ACHN (cell line): ENCODE results near the gene CRYZ.
"Not testable (repeated sequence)": the region's sequence is repeated elsewhere in the genome, so short reads cannot be mapped to it uniquely, and the experiment has no call there.

ENCODE experiments used
- DNase-seq: peaks from one replicate; pipeline ENCODE4 v3.0.0-alpha.2; 2015
- in situ Hi-C: cut with HindIII; loops from 2 replicates; pipeline ENCODE4 v1.10.0; 2017; ENCODE audit warnings: low sequenced_read_pairs, low pct_ligation_motif_present, low pct_unique_long_range_greater_than_20kb

The CRYZ gene

GRCh38 chr1:74689621-74690363 is 43.1 kb downstream of the CRYZ start:
- peak; percentile 53 for DNase-seq

GRCh38 chr1:74686928-74687327 is 45.9 kb downstream of the CRYZ start:
- DNase-seq: no peak
- in situ Hi-C loops: no loop called here

More at GRCh38 chr1:74689621-74690363, 43.1 kb downstream of the CRYZ start:
- in situ Hi-C loops: no loop called here

- in situ Hi-C loops: no loop called here
- DNase-seq: no peak
Observed at GRCh38 chr1:74684301-74684700, 48.5 kb downstream of the CRYZ start.

GRCh38 chr1:74683656-74684055 is 49.2 kb downstream of the CRYZ start:
- no peak for DNase-seq
- in situ Hi-C loops: no loop called here

- in situ Hi-C loops: no loop called here
- no peak for DNase-seq
Observed at GRCh38 chr1:74681851-74682250, 51.0 kb downstream of the CRYZ start.

- in situ Hi-C loops: no loop called here
- no peak for DNase-seq
Observed at GRCh38 chr1:74681449-74681848, 51.4 kb downstream of the CRYZ start.

GRCh38 chr1:74681001-74681400 is 51.8 kb downstream of the CRYZ start:
- in situ Hi-C loops: no loop called here
- no peak for DNase-seq

- no peak for DNase-seq
- in situ Hi-C loops: no loop called here
Observed at GRCh38 chr1:74679811-74680210, 53.0 kb downstream of the CRYZ start.

GRCh38 chr1:74677926-74678325 is 54.9 kb downstream of the CRYZ start:
- no peak for DNase-seq
- in situ Hi-C loops: no loop called here

- in situ Hi-C loops: no loop called here
- DNase-seq: no peak
Observed at GRCh38 chr1:74674278-74675048, 58.4 kb downstream of the CRYZ start.

GRCh38 chr1:74673351-74674111 is 59.3 kb downstream of the CRYZ start, which contains the start of gene ERICH3:
Gene ERICH3 (minus strand): TSS chr1:74673792. CDS start chr1:74673519, 273 bp downstream.
- no peak for DNase-seq
- in situ Hi-C loops: no loop called here

- in situ Hi-C loops, DNase-seq: not testable (repeated sequence)
Observed at GRCh38 chr1:74670866-74671265, 62.0 kb downstream of the CRYZ start.
